ENCODE results near the gene PTPRB.
"Not testable (repeated sequence)": the region's sequence is repeated elsewhere in the genome, so short reads cannot be mapped to it uniquely, and the experiment has no call there.

The PTPRB gene

GRCh38 chr12:70540996-70541395, 96.2 kb downstream of the PTPRB start:
- DNase-seq (ENCODE audit: low read depth): no peak

GRCh38 chr12:70536650-70537049, 100.6 kb downstream of the PTPRB start:
- no peak for DNase-seq (ENCODE audit: low read depth)

GRCh38 chr12:70535896-70536374, 101.3 kb downstream of the PTPRB start:
- no peak for DNase-seq (ENCODE audit: low read depth)

- no peak for DNase-seq (ENCODE audit: low read depth)
Measured at GRCh38 chr12:70534466-70534865, 102.8 kb downstream of the PTPRB start.

- DNase-seq (ENCODE audit: low read depth): no peak
Measured at GRCh38 chr12:70529647-70530046, 107.6 kb downstream of the PTPRB start.

GRCh38 chr12:70520847-70521246, 116.4 kb downstream of the PTPRB start:
- DNase-seq (ENCODE audit: low read depth): no peak

GRCh38 chr12:70513426-70513825, 123.8 kb downstream of the PTPRB start:
- no peak for DNase-seq (ENCODE audit: low read depth)

- DNase-seq (ENCODE audit: low read depth): no peak
Measured at GRCh38 chr12:70508178-70508577, 129.1 kb downstream of the PTPRB start.

- DNase-seq (ENCODE audit: low read depth): no peak
Measured at GRCh38 chr12:70507442-70507841, 129.8 kb downstream of the PTPRB start.

- DNase-seq (ENCODE audit: low read depth): no peak
Measured at GRCh38 chr12:70497508-70497907, 139.7 kb downstream of the PTPRB start.

GRCh38 chr12:70492904-70493303, 144.3 kb downstream of the PTPRB start:
- DNase-seq (ENCODE audit: low read depth): not testable (repeated sequence)

GRCh38 chr12:70490928-70491327, 146.3 kb downstream of the PTPRB start:
- not testable (repeated sequence) for DNase-seq (ENCODE audit: low read depth)

GRCh38 chr12:70487440-70487839, 149.8 kb downstream of the PTPRB start:
- DNase-seq (ENCODE audit: low read depth): no peak

- no peak for DNase-seq (ENCODE audit: low read depth)
Measured at GRCh38 chr12:70486588-70486987, 150.6 kb downstream of the PTPRB start.

GRCh38 chr12:70485704-70486103, 151.5 kb downstream of the PTPRB start:
- no peak for DNase-seq (ENCODE audit: low read depth)

GRCh38 chr12:70484464-70484863, 152.8 kb downstream of the PTPRB start:
- no peak for DNase-seq (ENCODE audit: low read depth)

- DNase-seq (ENCODE audit: low read depth): no peak
Measured at GRCh38 chr12:70482764-70483163, 154.5 kb downstream of the PTPRB start.

- no peak for DNase-seq (ENCODE audit: low read depth)
Measured at GRCh38 chr12:70469221-70469820, 167.9 kb downstream of the PTPRB start.

GRCh38 chr12:70468741-70469140, 168.5 kb downstream of the PTPRB start:
- no peak for DNase-seq (ENCODE audit: low read depth)

- DNase-seq (ENCODE audit: low read depth): no peak
Measured at GRCh38 chr12:70467918-70468733, 169.1 kb downstream of the PTPRB start.

GRCh38 chr12:70467476-70467875, 169.8 kb downstream of the PTPRB start:
- no peak for DNase-seq (ENCODE audit: low read depth)

GRCh38 chr12:70466753-70467152, 170.5 kb downstream of the PTPRB start:
- DNase-seq (ENCODE audit: low read depth): no peak

Data from ELR (cell line).